Activated CD8-positive, alpha-beta memory T cell treated with anti-CD3 and anti-CD28 coated beads for 4 hours (primary cell): Measurements from ENCODE around the gene CSAD.

Source experiments
- DNase-seq, 2 donors: peaks; one replicate each; pipeline ENCODE4 v3.0.0-alpha.2; 2020; ENCODE audit warnings: low read depth in 2 of 2

The CSAD gene

DNA sequence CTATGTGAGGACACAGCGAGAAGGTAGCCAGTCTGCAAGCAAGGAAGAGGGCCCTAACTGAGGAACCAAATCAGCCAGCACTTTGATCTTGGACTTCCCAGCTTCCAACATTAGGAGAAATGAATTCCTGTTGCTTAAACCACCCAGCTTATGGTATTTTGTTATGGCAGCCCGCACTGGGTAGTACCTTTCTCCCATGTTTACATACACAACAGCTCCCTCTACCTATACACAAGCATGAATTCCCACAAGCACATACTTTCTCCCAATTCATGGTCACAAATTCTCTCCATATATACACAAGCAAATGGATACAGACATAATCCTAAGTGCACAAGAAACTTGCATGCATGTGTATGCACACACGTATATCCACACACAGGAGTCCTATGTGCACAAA, 19.0 kb upstream of the CSAD start:
- no peak for DNase-seq

DNA sequence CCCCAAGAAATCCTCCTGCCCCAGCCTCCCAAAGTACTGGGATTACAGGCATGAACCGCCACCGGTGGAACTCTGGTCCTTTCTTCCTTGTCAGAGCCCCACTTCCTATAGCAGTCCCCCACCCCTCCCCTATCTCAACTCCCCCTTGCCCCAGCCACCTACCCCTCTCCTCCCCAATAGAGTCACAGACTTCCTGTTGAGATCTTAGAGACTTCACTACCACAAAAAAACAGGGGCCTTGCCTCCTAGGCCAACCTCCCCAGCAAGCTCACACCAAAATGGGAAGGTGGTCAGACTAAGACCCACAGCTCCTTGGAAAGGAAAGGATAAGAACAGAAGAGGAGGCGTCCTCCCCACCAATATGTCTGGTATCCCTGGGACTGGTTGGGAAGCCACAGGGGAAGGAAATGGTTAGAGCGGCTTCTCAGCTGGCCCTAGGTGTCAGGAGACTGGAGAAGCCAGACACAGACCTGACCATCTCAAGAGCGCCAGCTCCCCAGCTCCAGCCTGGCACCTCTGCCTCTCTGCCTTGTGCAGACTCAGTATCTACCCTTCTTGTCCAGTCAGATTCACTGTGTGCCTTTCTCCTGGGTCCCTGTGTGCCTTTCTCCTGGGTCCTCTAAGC, 17.9 kb upstream of the CSAD start:
- no peak for DNase-seq

DNA sequence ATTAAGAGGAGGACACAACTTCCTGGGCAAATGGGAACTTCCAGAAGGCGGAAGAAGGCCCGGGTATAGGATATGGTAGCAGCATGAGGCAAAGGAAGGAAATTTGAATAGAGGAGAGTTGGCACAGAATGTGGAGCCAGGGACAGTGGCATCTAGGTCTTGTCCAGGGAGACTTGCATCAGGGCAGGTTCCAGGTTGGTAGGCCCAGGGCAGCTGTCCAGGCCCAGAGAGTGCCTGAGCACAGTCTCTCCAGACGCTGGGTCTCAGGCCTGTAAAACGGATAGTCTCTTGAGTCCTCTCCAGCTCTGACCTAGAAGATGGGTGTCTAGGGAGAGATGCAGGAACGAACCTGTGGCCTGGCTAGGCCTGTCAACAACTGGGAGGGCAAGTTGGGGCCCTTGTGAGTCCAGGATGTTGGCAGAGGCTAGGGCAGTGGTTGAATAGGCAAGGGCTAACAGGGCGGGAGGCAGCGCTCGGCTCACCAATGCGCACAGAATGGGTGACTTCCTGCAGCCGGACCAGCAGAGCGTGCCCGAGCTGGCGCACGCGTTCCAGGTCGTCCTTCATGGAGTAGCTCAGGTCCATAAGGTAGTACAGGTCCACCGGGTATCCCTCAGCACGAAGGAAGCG, 16.4 kb upstream of the CSAD start:
- DNase-seq = no peak

DNA sequence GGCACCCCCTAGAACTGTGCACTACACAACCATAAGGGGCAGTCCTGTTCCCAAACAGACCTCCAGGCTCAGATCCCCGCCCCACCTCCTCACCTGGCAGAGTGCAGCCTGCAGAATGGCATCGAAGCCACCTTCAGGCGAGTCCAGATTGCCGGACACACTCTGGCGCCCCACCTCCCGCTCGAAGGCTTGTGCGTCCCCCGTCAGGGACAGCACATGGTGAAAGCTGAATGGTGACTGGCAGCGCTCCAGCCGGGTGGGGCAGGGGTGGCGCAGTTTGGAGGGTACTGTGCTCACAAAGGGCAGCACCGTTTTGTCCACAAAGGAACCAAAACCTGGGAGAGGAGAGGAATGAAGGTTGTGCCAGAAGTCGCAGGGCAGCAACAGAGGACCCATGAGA, 15.8 kb upstream of the CSAD start:
- no peak for DNase-seq

DNA sequence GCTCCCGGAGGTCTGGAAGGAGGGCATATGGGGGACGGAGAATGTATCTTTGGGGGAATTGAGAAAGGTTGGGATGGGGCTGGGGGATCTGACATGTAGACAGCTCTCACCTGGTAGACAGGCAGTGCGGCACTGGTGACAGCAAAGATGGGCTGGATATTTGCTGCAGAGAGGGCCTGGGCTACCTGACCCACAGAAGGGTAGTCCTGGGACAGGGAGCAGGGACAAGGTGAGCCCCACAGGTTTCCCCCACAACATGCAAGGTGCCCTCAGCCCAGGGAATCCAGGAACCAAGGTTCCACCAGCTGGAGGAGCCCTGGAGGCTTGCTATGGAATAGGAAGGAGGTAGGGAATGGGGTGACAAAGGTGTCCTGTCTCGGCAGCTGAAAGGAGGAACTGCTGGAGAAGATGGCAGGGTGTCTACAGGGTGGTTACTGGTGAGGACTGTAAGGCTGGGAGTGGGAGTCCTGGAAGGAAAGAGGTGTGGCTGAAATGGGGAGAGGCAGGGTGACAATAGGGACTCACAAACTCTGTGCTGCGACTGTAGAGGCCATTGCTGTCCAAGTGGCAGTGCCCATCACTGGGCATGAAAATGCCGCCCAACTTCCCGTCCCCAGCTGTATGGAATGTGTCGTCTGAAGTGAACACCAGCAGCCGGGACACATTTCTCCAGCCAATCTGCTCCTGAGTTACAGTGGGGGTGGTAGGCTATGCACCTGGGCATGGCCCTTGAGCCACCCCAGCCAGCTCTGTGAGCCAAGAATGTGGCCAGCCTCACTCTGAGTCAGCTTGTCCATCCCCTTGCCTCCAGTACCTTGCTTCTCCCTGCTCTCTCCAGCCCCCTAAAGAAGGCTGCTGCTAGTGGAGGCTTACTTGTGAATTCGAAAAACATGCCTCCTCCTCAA, 15.0 kb upstream of the CSAD start:
- DNase-seq = no peak

DNA sequence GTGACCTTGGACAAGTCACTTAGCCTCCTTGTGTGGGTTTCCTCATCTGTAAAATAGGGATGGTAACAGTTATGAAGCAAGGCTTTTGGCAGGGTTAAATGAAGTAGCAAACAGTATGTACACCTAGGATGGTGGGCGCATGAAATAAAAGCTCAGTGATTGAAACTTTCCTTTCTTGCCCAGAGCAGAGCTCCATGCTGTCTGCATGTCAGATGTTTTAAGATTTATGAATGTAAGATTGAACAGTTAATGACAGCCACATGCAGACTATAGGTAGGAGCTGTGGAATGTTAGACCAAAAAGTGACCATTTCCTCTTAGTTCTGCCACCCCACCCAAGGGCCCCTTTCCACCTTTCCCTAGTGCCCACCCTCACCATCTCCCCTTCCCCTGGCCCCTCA, 14.2 kb upstream of the CSAD start:
- DNase-seq = no peak

DNA sequence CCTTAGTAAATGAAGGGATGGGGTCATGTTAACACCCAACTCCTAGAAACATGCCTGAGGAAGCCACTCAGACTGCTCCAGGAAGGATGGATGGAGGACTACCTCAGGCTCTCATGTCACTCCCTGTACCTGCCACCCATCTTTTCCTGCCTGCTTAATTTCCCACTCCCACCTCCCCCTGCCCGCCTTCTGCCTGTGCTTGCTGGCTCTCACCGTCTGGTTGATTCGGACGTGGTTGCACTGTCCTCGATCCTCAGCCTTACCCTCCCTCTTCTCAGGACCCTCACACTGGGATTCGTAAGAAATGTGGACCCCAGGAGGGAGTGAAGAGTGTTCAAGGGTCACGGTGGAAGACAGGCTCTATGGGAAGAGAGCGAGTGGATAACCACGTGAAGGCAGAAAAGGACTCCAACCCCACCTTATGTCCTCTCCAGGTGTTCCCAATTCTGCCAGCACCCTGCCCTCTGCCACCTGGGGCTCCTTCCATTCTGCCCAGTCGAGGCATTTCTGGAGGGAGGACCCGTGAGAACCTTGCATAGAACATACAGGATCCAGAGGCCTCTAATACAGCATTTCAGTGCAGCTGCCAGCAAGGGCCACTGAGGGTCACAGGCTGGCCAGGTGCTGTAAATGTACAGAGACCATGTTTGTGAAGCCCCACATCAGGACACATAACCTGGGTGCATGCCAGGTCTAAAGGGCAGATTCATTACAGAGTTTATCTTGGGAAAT, 13.4 kb upstream of the CSAD start:
- no peak for DNase-seq

DNA sequence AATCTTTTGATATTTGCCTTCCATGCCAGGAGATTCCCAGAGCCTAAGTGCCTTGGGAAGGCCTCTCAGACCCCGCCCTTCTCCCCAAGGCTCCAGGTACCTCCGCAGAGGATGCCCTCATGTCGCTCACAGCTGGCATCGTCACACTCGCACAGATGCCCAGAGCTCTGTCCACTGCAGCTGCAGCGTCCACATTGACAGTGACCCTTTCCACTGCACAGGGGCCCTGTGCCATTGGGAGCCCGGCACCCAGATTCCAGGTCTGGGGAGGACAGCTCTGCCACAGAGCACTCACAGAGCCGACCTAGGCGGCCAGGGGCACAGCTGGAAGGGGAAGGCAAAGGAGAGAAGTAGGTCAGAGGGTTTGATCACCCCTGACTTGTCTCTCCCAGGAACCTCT, 12.3 kb upstream of the CSAD start:
- no peak for DNase-seq

DNA sequence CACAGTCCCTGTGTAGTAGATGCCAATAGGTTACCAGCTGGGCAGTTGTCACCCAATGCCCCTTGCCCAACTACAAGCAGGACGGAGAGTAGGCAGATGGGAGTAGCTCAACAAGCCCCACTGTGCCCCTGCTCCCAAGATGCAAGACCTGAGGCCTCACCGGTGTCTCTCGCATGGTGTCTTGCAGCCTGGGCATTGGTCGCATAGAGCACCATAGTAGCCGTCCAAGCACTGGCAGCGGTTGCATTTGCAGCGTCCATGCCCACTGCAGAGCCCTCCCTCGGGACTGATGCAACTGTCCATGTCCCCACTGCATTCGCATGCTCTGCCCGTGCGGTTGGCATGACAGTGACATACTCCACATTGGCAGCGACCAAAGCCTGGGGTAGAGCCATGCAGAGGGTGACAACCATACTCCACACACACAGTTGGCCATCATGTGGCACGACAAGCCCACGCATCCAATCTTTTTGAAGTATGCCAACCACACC, 11.9 kb upstream of the CSAD start:
- no peak for DNase-seq

DNA sequence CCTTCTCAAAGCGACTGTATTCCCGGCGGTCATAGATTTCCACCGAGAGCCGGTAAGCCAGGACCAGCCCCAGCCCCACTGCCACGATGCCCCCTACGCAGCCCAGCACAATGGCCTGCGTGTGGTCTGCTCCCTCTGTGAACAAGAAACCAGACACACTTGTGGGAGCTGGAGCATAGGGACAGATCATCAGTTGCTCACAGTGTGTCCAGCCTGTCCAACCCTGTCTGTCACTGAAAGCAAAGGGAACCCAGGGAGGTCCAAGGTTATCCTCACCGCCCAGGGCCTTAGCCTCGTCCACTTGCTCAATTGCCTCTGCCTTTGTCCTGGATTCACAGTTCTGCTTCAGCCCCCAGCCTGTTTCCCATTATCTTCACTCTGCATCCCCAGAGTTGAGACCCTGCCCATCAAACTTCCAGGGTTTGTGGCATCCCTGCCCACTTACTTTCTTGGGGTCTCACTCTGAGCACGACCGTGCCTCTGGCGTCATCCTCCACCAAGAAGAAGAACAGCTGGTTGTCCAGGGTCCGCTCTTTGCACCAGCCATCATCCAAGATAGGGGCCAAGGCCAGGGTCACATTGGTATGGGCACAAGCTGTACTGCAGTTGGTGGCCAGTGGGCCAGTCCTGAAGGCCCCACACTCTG, 11.3 kb upstream of the CSAD start:
- DNase-seq = no peak

DNA sequence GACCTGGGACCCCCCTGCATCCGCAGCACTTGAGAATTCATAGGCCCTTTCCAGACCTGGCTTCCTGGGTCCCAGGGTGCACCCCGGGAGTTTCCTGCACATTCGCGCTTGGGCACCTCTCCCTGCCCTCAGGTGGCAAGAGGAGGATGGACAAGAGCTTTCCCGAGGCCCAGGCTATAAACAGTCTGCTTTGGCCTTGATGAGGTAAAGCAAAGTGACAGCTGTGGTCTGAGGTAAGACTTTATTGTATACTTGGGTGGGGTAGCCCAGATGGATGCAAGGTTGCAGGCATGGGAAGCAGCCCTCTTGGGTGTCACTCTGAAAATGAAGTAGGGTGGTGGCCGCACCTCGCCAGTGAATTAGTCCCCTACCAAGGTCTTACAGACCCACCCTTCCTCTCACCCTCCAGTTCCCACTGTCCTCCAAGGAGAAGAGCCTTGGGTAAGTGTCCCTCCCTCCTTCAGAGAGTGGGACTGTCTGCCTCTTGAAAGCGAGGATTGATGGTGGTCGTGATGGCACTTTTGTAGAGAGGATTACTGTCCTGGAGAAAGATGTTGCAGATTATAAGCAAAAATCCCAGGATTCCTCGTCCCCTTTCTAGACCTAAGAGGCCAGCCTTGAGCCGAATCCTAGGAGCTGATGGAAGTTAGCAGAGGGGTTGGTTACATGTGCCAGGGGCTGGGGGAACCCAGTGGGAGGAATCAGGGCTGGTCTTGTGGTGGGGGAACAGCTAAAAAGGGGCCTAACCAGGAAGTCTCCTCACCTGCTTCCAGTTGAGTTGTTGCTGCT, 10.6 kb upstream of the CSAD start:
- no peak for DNase-seq

DNA sequence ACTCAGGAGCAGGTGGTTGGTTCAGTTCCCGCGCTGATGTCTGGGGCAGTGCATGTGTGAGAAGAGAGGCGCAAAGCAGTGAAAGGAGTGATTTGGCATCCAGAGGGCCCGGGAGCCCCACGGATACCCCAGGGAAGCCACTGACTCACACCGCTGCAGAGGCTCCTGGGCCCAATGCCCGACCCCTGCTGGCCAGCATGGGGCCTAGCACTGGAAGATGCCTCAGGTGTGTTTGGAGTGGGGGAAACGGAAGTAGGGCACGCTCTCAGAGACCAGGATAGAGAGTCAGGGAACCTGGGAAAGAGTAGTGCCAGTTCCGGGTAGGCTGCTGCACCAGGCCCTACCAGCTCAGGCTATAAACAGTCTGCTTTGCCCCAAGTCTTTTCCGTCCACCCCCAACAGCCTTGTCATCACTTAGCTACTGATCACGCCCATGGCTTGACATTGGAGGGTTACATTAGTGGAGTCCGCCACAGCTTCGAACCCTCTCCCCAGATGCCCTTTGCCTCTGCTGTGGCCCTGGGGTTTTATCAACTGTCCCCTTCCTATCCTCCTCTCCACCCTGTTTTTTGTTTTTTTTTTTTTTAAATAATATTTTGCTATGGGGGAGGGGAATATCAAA, 9.5 kb upstream of the CSAD start:
- DNase-seq = peak in 1 of 2 donors; percentile 25

DNA sequence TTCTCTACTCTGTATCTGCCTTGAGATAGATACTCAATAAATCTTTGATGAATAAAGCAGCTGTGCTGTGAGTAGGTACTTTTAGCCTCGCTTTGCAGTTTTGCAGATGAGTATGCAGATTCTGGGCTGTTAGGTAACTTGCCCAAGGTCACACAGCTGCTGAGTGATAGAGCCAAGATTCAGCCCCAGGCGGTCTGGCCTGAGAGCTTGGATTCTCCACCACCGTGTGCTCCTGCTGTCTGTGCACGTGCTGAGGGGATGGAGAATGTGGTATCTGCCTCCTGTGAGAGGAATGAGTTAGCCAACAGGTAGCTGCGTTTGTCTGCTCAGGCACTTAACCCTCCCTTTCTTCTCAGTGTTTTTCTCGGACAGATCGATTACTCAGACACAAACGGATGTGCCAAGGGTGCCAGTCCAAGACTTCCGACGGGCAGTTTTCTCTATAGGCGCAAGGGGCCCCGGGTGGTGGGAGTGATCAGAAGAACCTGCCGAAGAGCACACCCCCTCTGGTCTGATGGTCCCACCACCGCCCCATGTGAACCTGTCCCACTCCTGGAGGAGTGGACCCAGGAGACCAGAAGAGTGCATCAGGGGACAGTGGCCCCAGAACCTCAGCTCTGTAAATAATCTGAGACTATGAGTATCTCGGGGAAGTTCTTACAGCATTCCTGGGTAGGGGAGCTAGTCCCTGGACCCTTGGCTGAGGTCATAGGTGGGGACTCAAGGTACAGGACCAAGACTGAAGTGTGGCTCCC, 6.6 kb upstream of the CSAD start:
- DNase-seq = no peak

DNA sequence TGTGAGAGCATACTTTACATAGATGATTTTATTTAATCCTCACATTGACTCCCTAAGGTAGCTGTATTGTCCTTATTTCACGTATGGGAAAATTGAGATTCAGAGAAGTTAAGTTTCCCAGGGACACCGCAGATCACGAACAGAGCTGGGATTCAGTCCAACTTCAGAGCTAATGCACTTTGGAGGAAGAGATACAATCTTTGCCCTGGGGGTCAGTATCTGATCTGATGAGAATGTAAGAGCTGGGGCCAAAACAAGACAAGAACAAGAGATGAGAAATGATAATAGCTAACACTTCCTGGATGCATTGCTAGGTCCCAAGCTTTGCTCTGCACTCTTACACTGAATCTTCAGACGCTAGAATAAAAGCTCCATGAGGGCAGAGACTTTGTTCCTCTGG, 6.0 kb upstream of the CSAD start:
- no peak for DNase-seq

DNA sequence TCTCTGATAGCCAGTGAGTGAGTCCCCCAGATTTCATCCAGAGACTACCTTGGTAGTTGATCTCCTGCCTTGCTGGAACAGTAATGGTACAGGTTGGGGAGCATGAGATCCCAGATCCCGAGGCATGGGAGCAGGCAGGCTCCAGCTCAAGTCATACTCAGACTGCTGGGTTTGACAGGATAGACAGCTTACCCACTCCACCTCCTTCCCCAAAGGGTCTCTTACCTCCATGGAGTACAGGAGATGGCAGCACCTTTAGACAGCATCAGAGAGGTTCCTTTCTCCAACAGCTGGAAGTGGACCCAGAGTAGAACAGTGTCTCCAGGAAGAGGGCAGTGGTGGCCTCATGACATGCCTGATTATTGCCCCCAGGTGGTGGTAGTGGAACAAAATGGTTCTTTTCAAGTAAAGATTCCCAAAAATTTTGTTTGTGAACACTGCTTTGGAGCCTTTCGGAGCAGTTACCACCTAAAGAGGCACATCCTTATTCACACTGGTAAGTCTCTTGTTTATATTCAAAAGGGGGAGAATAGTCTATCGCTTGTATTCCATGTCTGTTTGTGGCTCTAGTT, 4.9 kb upstream of the CSAD start:
- no peak for DNase-seq

DNA sequence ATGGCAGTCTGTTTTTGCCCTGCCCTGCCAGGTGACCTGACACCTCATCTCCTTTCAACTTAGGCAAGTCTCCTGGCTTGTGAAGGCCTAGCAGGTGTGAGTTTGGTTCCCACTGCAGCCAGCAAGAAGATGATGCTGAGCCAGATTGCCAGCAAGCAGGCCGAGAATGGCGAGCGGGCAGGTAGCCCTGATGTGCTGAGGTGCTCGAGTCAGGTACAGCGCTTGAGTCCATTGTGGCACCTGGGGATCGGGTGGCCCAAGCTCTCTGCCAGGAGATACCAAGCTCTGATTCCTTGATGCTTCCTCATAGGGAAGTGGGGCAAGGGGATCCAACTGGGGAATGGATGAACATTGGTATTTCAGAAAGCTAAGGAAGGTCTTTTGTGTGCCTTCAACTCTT, 4.1 kb upstream of the CSAD start:
- DNase-seq = no peak

DNA sequence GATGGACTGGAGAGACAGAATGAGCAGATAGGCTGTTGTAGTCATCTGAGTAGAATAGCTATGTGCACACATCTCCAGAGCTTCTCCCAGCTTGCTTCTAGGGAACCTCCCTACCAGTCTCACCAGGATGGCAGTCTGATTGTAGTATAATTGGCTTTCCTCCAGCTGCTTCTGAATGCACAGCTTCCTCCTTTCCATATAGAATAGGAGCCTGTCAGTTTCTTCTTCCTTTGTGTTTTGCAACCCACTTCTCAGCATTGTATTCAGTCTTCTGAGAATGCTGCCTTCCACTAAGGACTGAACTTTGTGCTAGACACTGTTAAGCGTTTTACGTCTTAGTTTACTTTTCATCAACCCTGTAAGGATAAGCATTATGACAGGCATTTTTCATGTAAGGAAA, 2.2 kb upstream of the CSAD start:
- DNase-seq = no peak

DNA sequence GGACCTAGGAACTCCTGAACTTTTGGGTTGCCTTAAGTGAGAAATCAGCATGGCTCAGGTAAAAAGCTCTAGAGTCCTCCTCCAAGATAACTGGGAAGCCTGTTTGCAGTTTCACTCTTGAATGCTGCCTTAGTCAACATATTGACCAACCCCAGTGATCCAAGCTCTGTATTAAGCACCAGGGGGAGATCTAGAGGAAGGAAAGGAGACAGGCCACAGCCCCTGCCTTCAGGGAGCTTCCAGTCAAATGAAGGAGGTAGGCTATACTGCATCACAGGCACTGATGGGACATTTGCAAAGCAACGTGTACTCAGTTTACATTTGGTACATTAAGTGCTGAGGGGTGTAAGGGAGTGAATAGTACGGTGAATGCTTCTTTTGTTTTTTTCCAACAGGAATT, 1.2 kb upstream of the CSAD start:
- no peak for DNase-seq

DNA sequence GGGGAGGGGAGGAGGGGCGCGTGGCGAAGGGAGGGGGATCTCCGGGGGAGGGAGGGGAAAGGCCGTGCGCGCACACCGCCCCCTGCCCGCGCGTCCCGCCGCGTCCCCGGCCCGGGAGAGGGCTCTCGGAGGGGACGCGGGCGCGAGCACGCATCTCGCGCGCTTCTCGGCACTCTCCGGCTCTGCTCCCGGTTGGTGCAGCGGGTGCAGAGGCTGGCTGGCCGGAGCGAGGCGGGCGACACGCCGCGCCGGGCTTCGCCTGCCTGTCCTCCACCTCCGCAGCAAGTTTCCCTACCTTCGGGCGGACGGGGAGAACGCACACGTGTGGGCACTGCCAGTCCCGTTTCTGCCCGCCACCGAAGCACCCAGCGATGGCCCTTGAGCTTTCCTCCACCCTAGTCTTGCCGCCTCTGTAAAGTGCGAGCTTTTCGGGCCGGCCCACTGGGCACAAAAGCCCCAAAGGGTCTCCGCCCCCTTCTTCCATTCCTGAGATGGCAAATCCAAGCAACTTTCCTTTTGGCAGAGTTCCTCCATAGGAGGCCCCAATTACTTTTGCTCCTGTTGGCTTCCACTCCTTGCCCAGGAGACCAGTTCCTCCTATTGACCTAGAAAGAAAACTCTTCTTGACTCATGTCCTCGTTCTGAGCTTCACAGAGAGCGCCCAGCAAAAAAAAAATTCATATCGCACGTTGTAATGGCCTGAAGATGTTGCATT, 363 bp upstream of the CSAD start:
- DNase-seq = peak; percentile 49 to 52
